Endothelial cell of umbilical vein (primary cell): ENCODE results near the gene OR2A14. TPM values are rescaled to one million over a fixed set of nuclear protein-coding genes. Genes with fewer than 3 reads are reported as not detected.

Experiments
- BruUV-seq: library from RNA; stranded (reverse); fragments of 400-500 nt; replicated peaks from 2 replicates; lab custom pipeline; 2021; lab: Mats Ljungman, UMichigan
- CTCF ChIA-PET: fragments of 300-600, 350-600 bp; sonication (Branson Sonifier 250); formaldehyde crosslinking; loops from one replicate; lab custom pipeline; 2021; ENCODE audit warnings: antibody characterized with exemption, inconsistent platforms; lab: Charles Lee
- POLR2A ChIA-PET: fragments of 300-600, 350-600 bp; sonication (Branson Sonifier 250); formaldehyde crosslinking; loops from one replicate; lab custom pipeline; 2021; ENCODE audit warnings: antibody characterized with exemption, inconsistent platforms; lab: Charles Lee
- DNase-seq: peaks from one replicate; pipeline ENCODE4 v3.0.0-alpha.2; 2011; ENCODE audit warnings: low read depth, low spot score
- FAIRE-seq: peaks from 2 replicates; lab custom pipeline; 2011; peaks lifted over from hg19 to GRCh38; lab: Jason Lieb, UNC
- H2AFZ ChIP-seq: 2 replicates; pipeline ENCODE4 v1.6.0; 2012; ENCODE audit warnings: low read depth, low read length, control low read depth, inconsistent platforms
- H3K27ac ChIP-seq: 2 replicates; pipeline ENCODE4 v1.5.1; 2011; ENCODE audit warnings: low read depth, mild to moderate bottlenecking, control low read depth, low read length, moderate library complexity; ENCODE audit not compliant: insufficient read depth
- H3K27me3 ChIP-seq, 2 experiments: 2 replicates each; pipeline versions ENCODE4 v1.6.0 to v1.6.1; 2011; ENCODE audit warnings: low read length in 2 of 2, mixed read lengths in 1 of 2; ENCODE audit not compliant: control insufficient read depth in 2 of 2, insufficient read depth in 2 of 2
- H3K36me3 ChIP-seq, 2 experiments: 2 replicates in 1 of 2; 3 replicates in 1 of 2; pipeline ENCODE4 v1.5.1; 2011; ENCODE audit warnings: low read length in 2 of 2, mild to moderate bottlenecking in 1 of 2, moderate library complexity in 1 of 2; ENCODE audit not compliant: control insufficient read depth in 2 of 2, insufficient read depth in 2 of 2; ENCODE audit errors: extremely low read depth in 1 of 2
- H3K4me1 ChIP-seq: 3 replicates; pipeline ENCODE4 v1.5.1; 2011; ENCODE audit warnings: mild to moderate bottlenecking, low read length; ENCODE audit not compliant: control insufficient read depth, insufficient read depth; ENCODE audit errors: extremely low read depth
- H3K4me2 ChIP-seq: 2 replicates; pipeline ENCODE4 v1.6.1; 2011; ENCODE audit warnings: low read length, control low read depth, mixed read lengths; ENCODE audit not compliant: insufficient read depth
- H3K4me3 ChIP-seq, 3 experiments: fragments of 200-600 bp in 1 of 3; sonication (generic), shearing (Covaris generic) in 1 of 3; replicated peaks in 1 of 3; 2 replicates each; pipeline ENCODE4 v1.5.1; 2011 to 2016; ENCODE audit warnings: control low read depth in 3 of 3, low read length in 3 of 3, mild to moderate bottlenecking in 2 of 3, inconsistent platforms in 1 of 3, low read depth in 1 of 3, moderate library complexity in 1 of 3; ENCODE audit not compliant: insufficient read depth in 1 of 3
- H3K79me2 ChIP-seq: 2 replicates; pipeline ENCODE4 v1.6.0; 2012; ENCODE audit warnings: low read length, inconsistent platforms; ENCODE audit not compliant: control insufficient read depth, insufficient read depth
- H3K9ac ChIP-seq: replicated peaks from 2 replicates; pipeline ENCODE3; 2011; ENCODE audit warnings: low read length, control low read depth; ENCODE audit not compliant: insufficient read depth; ENCODE audit errors: extremely low read depth
- H3K9me1 ChIP-seq: replicated peaks from 3 replicates; pipeline ENCODE4 v1.6.0; 2011; ENCODE audit warnings: mild to moderate bottlenecking, low read length; ENCODE audit not compliant: control insufficient read depth, insufficient read depth; ENCODE audit errors: extremely low read depth
- H3K9me3 ChIP-seq: replicated peaks from 2 replicates; pipeline ENCODE4 v1.5.1; 2012; ENCODE audit warnings: low read length, inconsistent platforms; ENCODE audit not compliant: control insufficient read depth, insufficient read depth
- H4K20me1 ChIP-seq: replicated peaks from 2 replicates; pipeline ENCODE3; 2011; ENCODE audit warnings: mild to moderate bottlenecking, low read length; ENCODE audit not compliant: control insufficient read depth, insufficient read depth; ENCODE audit errors: extremely low read depth
- CTCF ChIP-seq, 2 donors: IDR thresholded peaks; 1 replicate in 1 of 2; 2 replicates in 1 of 2; pipeline ENCODE4 v1.5.1; 2011; ENCODE audit warnings: low read length in 2 of 2, mild to moderate bottlenecking in 2 of 2, moderate library complexity in 2 of 2, control low read depth in 1 of 2, inconsistent platforms in 1 of 2, low read depth in 1 of 2; ENCODE audit not compliant: insufficient read depth in 1 of 2; ENCODE audit errors: extremely low read depth in 1 of 2
- EZH2 ChIP-seq: IDR thresholded peaks from 2 replicates; pipeline ENCODE4 v1.6.1; 2012; ENCODE audit warnings: borderline replicate concordance, low read depth, mild to moderate bottlenecking, moderate library complexity, low read length, inconsistent platforms; ENCODE audit not compliant: severe bottlenecking
- FOS ChIP-seq: IDR thresholded peaks from 2 replicates; pipeline ENCODE4 v1.6.1; 2011; ENCODE audit warnings: mild to moderate bottlenecking, low read length, moderate library complexity, borderline replicate concordance; ENCODE audit not compliant: insufficient read depth
- GATA2 ChIP-seq: IDR thresholded peaks from 2 replicates; pipeline ENCODE4 v1.7.0; 2011; ENCODE audit warnings: low read depth, mild to moderate bottlenecking, moderate library complexity, mixed read lengths, low read length; ENCODE audit not compliant: insufficient read length, insufficient read depth
- JUN ChIP-seq: IDR thresholded peaks from 2 replicates; pipeline ENCODE4 v1.6.1; 2011; ENCODE audit warnings: borderline replicate concordance, low read depth; ENCODE audit not compliant: insufficient read length, insufficient read depth
- MAX ChIP-seq: IDR thresholded peaks from 2 replicates; pipeline ENCODE4 v1.6.1; 2011; ENCODE audit not compliant: insufficient read depth, insufficient read length
- MYC ChIP-seq: IDR thresholded peaks from one replicate; pipeline ENCODE4 v1.6.1; 2011; ENCODE audit warnings: mild to moderate bottlenecking, low read depth, low read length
- POLR2A ChIP-seq: IDR thresholded peaks from 2 replicates; pipeline ENCODE4 v1.6.1; 2012; ENCODE audit warnings: low read depth, mild to moderate bottlenecking, control low read depth, low read length
- POLR2AphosphoS5 ChIP-seq: IDR thresholded peaks from 2 replicates; pipeline ENCODE4 v1.6.1; 2012; ENCODE audit warnings: low read depth, mild to moderate bottlenecking, control low read depth, low read length, moderate library complexity; ENCODE audit not compliant: insufficient read depth
- dilution Hi-C: fragments of 300-500 bp; cut with MboI; formaldehyde crosslinking; loops from one replicate; pipeline ENCODE4 v1.15.0; 2019; ENCODE audit warnings: low sequenced_read_pairs; ENCODE audit not compliant: extremely low pct_ligation_motif_present
- intact Hi-C: fragments of 100-400 bp; cut with micrococcal nuclease; formaldehyde crosslinking; loops from one replicate; pipeline ENCODE4 v1.10.0; 2022
- polyA plus RNA-seq, 4 experiments: library from polyadenylated mRNA; depleted of rRNA in 3 of 4; stranded (reverse) in 3 of 4; unstranded in 1 of 4; fragments of >200 nt; gene quantifications; 2 replicates each; pipeline versions ENCODE4 v1.2.1 to v1.2.3, GENCODE V29; 2011 to 2012; ENCODE audit warnings: missing spikeins in 1 of 4
- total RNA-seq: library from RNA; stranded (reverse); gene quantifications from 2 replicates; pipeline ENCODE4 v1.2.3, GENCODE V29; 2021

The OR2A14 gene
- total and polyA plus RNA-seq, 2 donors (not counting 3 experiments of a cell fraction or from before 2014, with no cell fraction given), result not detected

- no peaks in the 10 kb centered on the region for H3K4me1 ChIP-seq
- H3K9me1 ChIP-seq, result no peaks in the 10 kb centered on the region
- no peak overlapping the region for H3K27ac ChIP-seq
- no peaks in the 10 kb centered on the region for H3K9me3 ChIP-seq
- DNase-seq (no peak), FAIRE-seq (no peak)
- BruUV-seq, result no TSS peak
- no peaks in the 10 kb centered on the region for H3K27me3 ChIP-seq
- H3K9ac ChIP-seq, result no peak overlapping the region
- no peaks in the 10 kb centered on the region for H3K79me2 ChIP-seq
- no peaks in the 10 kb centered on the region for H3K36me3 ChIP-seq
- no peak overlapping the region for H3K4me3 ChIP-seq
- no peak for TF ChIP-seq POLR2A
- TF ChIP-seq FOS, result no peak
- TF ChIP-seq JUN, result no peak
- TF ChIP-seq MAX, result no peak
- no peak for TF ChIP-seq GATA2
- no peak for TF ChIP-seq MYC
- no peak for TF ChIP-seq CTCF (IDR thresholded peaks at IDR 0.05; ENCODE audit: extremely low read depth in 1 of 2, insufficient read depth in 1 of 2, low read depth in 1 of 2, low read length in 2 of 2)
- no peak for TF ChIP-seq EZH2
- no peak for TF ChIP-seq POLR2AphosphoS5
- H3K4me2 ChIP-seq, result no peak overlapping the region
- CTCF ChIA-PET, result no interaction called here
- no peak overlapping the region for H2AFZ ChIP-seq
- dilution Hi-C loops, result no loop called here
- no peaks in the 10 kb centered on the region for H4K20me1 ChIP-seq
- POLR2A ChIA-PET, result no interaction called here
- intact Hi-C loops, result no loop called here
Observed at GRCh38 chr7:144132262-144132661, 9.3 kb downstream of the OR2A14 start.
